Measurements from ENCODE around the gene HOXA6.

GRCh38 chr7:27134392-27134791 is 13.2 kb downstream of the HOXA6 start:
- TF ChIP-seq CTCF (IDR thresholded peaks at IDR 0.05; ENCODE audit: low read length) (no peak), EZH2 (IDR thresholded peaks at IDR 0.05; ENCODE audit: borderline replicate concordance, low read length) (no peak)
